ENCODE results near the gene MDGA2. TPM values are rescaled to one million over a fixed set of nuclear protein-coding genes. Genes with fewer than 3 reads are reported as not detected.

The MDGA2 gene
- total RNA-seq, 4 donors from 2014 or later, result not detected

GRCh38 chr14:46988312-46988711, 687.1 kb downstream of the MDGA2 start:
- Histone ChIP-seq H3K27me3 (no peaks in the 10 kb centered on the region), H3K9me3 (no peaks in the 10 kb centered on the region), H3K4me1 (no peaks in the 10 kb centered on the region), H3K27ac (no peak overlapping the region), H3K36me3 (no peaks in the 10 kb centered on the region), H3K4me3 (no peak overlapping the region)
- TF ChIP-seq, protein P1, sequence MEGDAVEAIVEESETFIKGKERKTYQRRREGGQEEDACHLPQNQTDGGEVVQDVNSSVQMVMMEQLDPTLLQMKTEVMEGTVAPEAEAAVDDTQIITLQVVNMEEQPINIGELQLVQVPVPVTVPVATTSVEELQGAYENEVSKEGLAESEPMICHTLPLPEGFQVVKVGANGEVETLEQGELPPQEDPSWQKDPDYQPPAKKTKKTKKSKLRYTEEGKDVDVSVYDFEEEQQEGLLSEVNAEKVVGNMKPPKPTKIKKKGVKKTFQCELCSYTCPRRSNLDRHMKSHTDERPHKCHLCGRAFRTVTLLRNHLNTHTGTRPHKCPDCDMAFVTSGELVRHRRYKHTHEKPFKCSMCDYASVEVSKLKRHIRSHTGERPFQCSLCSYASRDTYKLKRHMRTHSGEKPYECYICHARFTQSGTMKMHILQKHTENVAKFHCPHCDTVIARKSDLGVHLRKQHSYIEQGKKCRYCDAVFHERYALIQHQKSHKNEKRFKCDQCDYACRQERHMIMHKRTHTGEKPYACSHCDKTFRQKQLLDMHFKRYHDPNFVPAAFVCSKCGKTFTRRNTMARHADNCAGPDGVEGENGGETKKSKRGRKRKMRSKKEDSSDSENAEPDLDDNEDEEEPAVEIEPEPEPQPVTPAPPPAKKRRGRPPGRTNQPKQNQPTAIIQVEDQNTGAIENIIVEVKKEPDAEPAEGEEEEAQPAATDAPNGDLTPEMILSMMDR (IDR thresholded peaks at IDR 0.05), result no peak
- TF ChIP-seq POLR2A (IDR thresholded peaks at IDR 0.05), result no peak
- DNase-seq, result no peak

DNA sequence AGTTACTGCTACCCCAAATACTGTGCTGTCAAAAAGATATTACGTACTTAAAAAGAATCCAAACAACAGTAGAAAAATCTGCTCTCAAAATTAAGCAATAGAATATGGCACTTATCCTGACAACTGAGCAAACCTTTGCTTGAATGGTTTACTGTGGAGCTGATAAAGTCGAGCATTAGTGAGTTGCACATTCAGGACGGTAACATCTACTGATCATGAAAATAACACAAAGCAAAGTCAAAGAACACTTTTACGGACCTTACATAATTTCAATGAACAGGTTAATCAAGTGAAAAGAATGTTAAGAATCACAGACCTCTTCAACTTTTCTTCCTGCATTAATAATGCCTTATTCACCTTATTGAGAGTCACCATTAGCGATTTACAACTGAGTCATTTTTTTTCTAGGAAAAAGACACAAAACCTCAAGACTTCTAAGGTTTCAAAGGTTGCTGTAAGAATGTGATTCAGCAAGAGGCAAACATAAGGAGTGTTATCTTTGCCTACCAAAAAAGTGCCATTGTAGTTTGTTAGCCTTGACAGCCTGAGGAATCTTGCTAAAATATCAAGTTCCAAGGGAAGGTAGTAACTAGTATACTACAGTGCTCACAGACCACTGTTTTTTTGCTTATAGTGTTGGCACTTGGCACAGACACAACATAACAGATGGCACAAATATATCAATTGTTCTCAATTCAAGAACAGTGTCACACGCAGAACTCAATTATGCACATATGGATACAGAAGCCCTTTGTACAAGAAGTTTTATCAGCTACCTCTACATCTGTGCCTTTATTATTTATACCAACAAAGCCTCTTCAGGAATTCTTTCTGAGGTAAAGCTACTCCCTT, 689.6 kb downstream of the MDGA2 start:
- Histone ChIP-seq H3K9me3 (no peaks in the 10 kb centered on the region), H3K36me3 (no peaks in the 10 kb centered on the region), H3K27me3 (no peaks in the 10 kb centered on the region), H3K4me1 (no peaks in the 10 kb centered on the region), H3K27ac (no peak overlapping the region), H3K4me3 (no peak overlapping the region)
- DNase-seq, result no peak
- TF ChIP-seq POLR2A (IDR thresholded peaks at IDR 0.05), result no peak
- TF ChIP-seq, protein P1 (IDR thresholded peaks at IDR 0.05), result no peak

DNA sequence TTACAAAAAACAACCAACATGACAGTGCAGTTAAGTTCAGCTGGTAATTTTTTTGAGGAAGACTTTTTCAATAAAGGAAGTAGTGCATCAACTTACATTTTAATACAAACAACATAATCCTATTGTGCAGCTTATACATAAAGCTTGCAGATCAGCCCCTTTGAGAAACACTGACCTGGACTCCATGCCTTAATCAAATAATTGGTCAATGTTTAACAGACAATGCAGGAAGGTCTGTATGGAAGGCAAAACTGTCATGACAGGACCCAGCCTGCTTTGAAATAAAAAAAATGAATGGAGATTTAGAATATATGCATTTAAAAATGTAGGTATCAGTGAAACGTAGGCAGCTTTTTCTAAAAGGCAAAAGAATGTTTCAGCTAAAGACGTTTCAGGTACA, 702.1 kb downstream of the MDGA2 start:
- H3K36me3 ChIP-seq, result no peaks in the 10 kb centered on the region
- H3K27ac ChIP-seq, result no peak overlapping the region
- H3K4me1 ChIP-seq, result no peaks in the 10 kb centered on the region
- no peak for DNase-seq
- H3K27me3 ChIP-seq, result no peaks in the 10 kb centered on the region
- H3K4me3 ChIP-seq, result no peak overlapping the region
- no peaks in the 10 kb centered on the region for H3K9me3 ChIP-seq
- TF ChIP-seq, protein P1 (IDR thresholded peaks at IDR 0.05), result no peak
- TF ChIP-seq POLR2A (IDR thresholded peaks at IDR 0.05), result no peak

DNA sequence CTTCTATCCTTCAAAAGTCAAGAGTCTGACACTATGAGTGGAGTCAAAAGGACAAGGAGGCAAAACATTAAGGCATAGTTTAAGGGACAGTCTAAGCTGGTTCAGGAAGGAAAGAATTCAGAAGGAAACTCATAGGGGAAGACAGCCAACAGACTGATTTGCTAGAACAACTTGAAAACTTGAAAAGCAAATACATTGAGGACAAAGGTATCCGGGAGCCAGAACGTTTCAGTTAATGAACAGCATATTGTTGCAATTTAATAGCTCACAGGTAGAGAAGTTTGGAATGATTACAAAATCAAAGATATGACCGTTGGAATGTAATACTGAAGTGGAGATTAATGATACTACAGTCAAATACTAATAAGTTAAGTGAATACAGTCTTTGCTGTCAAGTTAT, 711.0 kb downstream of the MDGA2 start:
- no peak overlapping the region for H3K27ac ChIP-seq
- no peaks in the 10 kb centered on the region for H3K36me3 ChIP-seq
- DNase-seq, result no peak
- no peaks in the 10 kb centered on the region for H3K9me3 ChIP-seq
- H3K4me1 ChIP-seq, result no peaks in the 10 kb centered on the region
- no peaks in the 10 kb centered on the region for H3K27me3 ChIP-seq
- H3K4me3 ChIP-seq, result no peak overlapping the region
- TF ChIP-seq, protein P1 (IDR thresholded peaks at IDR 0.05), result no peak
- no peak for TF ChIP-seq POLR2A (IDR thresholded peaks at IDR 0.05)

DNA sequence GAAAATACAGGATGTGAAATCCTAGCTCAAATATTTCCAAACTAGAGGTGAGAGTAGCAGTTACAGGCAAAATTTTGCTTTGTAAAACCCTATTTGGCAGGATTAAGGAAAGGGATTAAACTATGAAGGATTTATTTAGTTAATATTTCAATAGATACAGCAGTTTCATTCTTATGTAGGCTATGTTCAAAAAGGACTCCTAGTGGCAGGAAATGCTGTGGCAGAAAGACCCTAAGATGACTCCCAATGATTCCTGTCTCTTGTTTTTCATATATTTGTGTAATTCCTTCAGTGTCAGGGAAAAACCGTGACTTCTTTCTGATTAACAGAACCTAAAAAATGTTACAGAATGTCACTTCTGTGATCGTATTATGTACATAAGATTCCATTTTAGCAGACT, 724.3 kb downstream of the MDGA2 start:
- H3K9me3 ChIP-seq, result no peaks in the 10 kb centered on the region
- TF ChIP-seq, protein P1 (IDR thresholded peaks at IDR 0.05), result no peak
- no peak for TF ChIP-seq POLR2A (IDR thresholded peaks at IDR 0.05)
- H3K36me3 ChIP-seq, result no peaks in the 10 kb centered on the region
- no peak for DNase-seq
- no peaks in the 10 kb centered on the region for H3K27me3 ChIP-seq
- H3K4me1 ChIP-seq, result no peaks in the 10 kb centered on the region
- H3K4me3 ChIP-seq, result no peak overlapping the region
- H3K27ac ChIP-seq, result no peak overlapping the region

All from Peyer's patch (tissue), 4 donors.